Measurements from ENCODE around the gene CAB39.

The CAB39 gene

GRCh38 chr2:230807729-230808128, 95.1 kb downstream of the CAB39 start:
- TF ChIP-seq BACH2 (CRISPR knock-in tag; IDR thresholded peaks at IDR 0.05; ENCODE audit: borderline replicate concordance) (no peak), ARNTL (CRISPR knock-in tag; IDR thresholded peaks at IDR 0.05; ENCODE audit: borderline replicate concordance, low read depth) (no peak)
- ATAC-seq: no peak

- no peak for ATAC-seq
- no peak for TF ChIP-seq CREB5 (CRISPR knock-in tag; IDR thresholded peaks at IDR 0.05; ENCODE audit: low read depth)
- TF ChIP-seq ZC3H10 (CRISPR knock-in tag; IDR thresholded peaks at IDR 0.05): no peak
- TF ChIP-seq TSHZ2 (CRISPR knock-in tag; IDR thresholded peaks at IDR 0.05): no peak
- TF ChIP-seq RARB (CRISPR knock-in tag; IDR thresholded peaks at IDR 0.05): no peak
- no peak for TF ChIP-seq SNAI2 (CRISPR knock-in tag; IDR thresholded peaks at IDR 0.05)
These were observed 96.4 kb downstream of the CAB39 start for GRCh38 chr2:230809015-230809414.

GRCh38 chr2:230809677-230810251, 97.1 kb downstream of the CAB39 start:
- ATAC-seq: peak; percentile 41; the same call in 1 of the 3 replicates
- TF ChIP-seq ARNTL (CRISPR knock-in tag; IDR thresholded peaks at IDR 0.05; ENCODE audit: borderline replicate concordance, low read depth) (no peak), POU6F1 (CRISPR knock-in tag; IDR thresholded peaks at IDR 0.05; ENCODE audit: borderline replicate concordance, low read depth) (no peak), RARB (CRISPR knock-in tag; IDR thresholded peaks at IDR 0.05) (no peak), CREB5 (CRISPR knock-in tag; IDR thresholded peaks at IDR 0.05; ENCODE audit: low read depth) (no peak), PPARA (CRISPR knock-in tag; IDR thresholded peaks at IDR 0.05; ENCODE audit: borderline replicate concordance) (no peak), CSRNP3 (CRISPR knock-in tag; IDR thresholded peaks at IDR 0.05) (no peak), TCF4 (CRISPR knock-in tag; IDR thresholded peaks at IDR 0.05; ENCODE audit: borderline replicate concordance) (no peak), CSDC2 (CRISPR knock-in tag; IDR thresholded peaks at IDR 0.05) (no peak), ISL1 (CRISPR knock-in tag; IDR thresholded peaks at IDR 0.05) (no peak), SNAI2 (CRISPR knock-in tag; IDR thresholded peaks at IDR 0.05) (no peak)

- TF ChIP-seq ESRRG (CRISPR knock-in tag; IDR thresholded peaks at IDR 0.05) (no peak), POU6F1 (CRISPR knock-in tag; IDR thresholded peaks at IDR 0.05; ENCODE audit: borderline replicate concordance, low read depth) (no peak), TCF4 (CRISPR knock-in tag; IDR thresholded peaks at IDR 0.05; ENCODE audit: borderline replicate concordance) (no peak), ZC3H10 (CRISPR knock-in tag; IDR thresholded peaks at IDR 0.05) (no peak), TSHZ2 (CRISPR knock-in tag; IDR thresholded peaks at IDR 0.05) (no peak), BACH2 (CRISPR knock-in tag; IDR thresholded peaks at IDR 0.05; ENCODE audit: borderline replicate concordance) (no peak), ARNTL (CRISPR knock-in tag; IDR thresholded peaks at IDR 0.05; ENCODE audit: borderline replicate concordance, low read depth) (no peak)
These were observed 98.9 kb downstream of the CAB39 start for GRCh38 chr2:230811508-230811907.

More at GRCh38 chr2:230811508-230811907, 98.9 kb downstream of the CAB39 start:
- ATAC-seq: no peak

All from SK-N-SH treated with all-trans-retinoic acid at 6 μM for 48 hours (cell line).